Measurements from ENCODE around the gene CMTM4.
"Not testable (repeated sequence)": the region's sequence is repeated elsewhere in the genome, so short reads cannot be mapped to it uniquely, and the experiment has no call there.

CMTM4 gene

GRCh38 chr16:66690106-66690847 is 6.3 kb downstream of the CMTM4 start:
- Histone ChIP-seq H3K27me3 (replicated peaks; ENCODE audit: control insufficient read depth, insufficient read depth, low read length) (no peaks in the 10 kb centered on the region; the same call in 1 of the 2 replicates), H3K4me3 (replicated peaks; ENCODE audit: low read depth, low read length) (no peak overlapping the region), H3K36me3 (ENCODE audit: control insufficient read depth, insufficient read depth, low read length) (no peaks in the 10 kb centered on the region)
- no peak for DNase-seq (ENCODE audit: extremely low read depth, insufficient read length)
- no peak for TF ChIP-seq CTCF (IDR thresholded peaks at IDR 0.05; ENCODE audit: insufficient read depth, low read length, poor library complexity, severe bottlenecking)

- DNase-seq (ENCODE audit: extremely low read depth, insufficient read length), result no peak
- TF ChIP-seq CTCF (IDR thresholded peaks at IDR 0.05; ENCODE audit: insufficient read depth, low read length, poor library complexity, severe bottlenecking), result no peak
- Histone ChIP-seq H3K4me3 (replicated peaks; ENCODE audit: low read depth, low read length) (no peak overlapping the region), H3K27me3 (replicated peaks; ENCODE audit: control insufficient read depth, insufficient read depth, low read length) (no peaks in the 10 kb centered on the region; the same call in 1 of the 2 replicates), H3K36me3 (ENCODE audit: control insufficient read depth, insufficient read depth, low read length) (no peaks in the 10 kb centered on the region)
These were observed 7.3 kb downstream of the CMTM4 start for GRCh38 chr16:66689282-66689681.

GRCh38 chr16:66687906-66688625 is 8.5 kb downstream of the CMTM4 start:
- Histone ChIP-seq H3K4me3 (replicated peaks; ENCODE audit: low read depth, low read length) (no peak overlapping the region), H3K36me3 (ENCODE audit: control insufficient read depth, insufficient read depth, low read length) (no peaks in the 10 kb centered on the region), H3K27me3 (replicated peaks; ENCODE audit: control insufficient read depth, insufficient read depth, low read length) (no peaks in the 10 kb centered on the region; the same call in 1 of the 2 replicates)
- TF ChIP-seq CTCF (IDR thresholded peaks at IDR 0.05; ENCODE audit: insufficient read depth, low read length, poor library complexity, severe bottlenecking), result no peak
- no peak for DNase-seq (ENCODE audit: extremely low read depth, insufficient read length)

GRCh38 chr16:66685501-66686115 is 10.9 kb downstream of the CMTM4 start:
- not testable (repeated sequence) for H3K4me3 ChIP-seq (replicated peaks; ENCODE audit: low read depth, low read length); H3K36me3 ChIP-seq (ENCODE audit: control insufficient read depth, insufficient read depth, low read length); DNase-seq (ENCODE audit: extremely low read depth, insufficient read length); H3K27me3 ChIP-seq (replicated peaks; ENCODE audit: control insufficient read depth, insufficient read depth, low read length)

GRCh38 chr16:66682271-66682670 is 14.3 kb downstream of the CMTM4 start:
- no peak for TF ChIP-seq CTCF (IDR thresholded peaks at IDR 0.05; ENCODE audit: insufficient read depth, low read length, poor library complexity, severe bottlenecking)
- DNase-seq (ENCODE audit: extremely low read depth, insufficient read length), result no peak
- Histone ChIP-seq H3K27me3 (replicated peaks; ENCODE audit: control insufficient read depth, insufficient read depth, low read length) (no peaks in the 10 kb centered on the region; the same call in 1 of the 2 replicates), H3K4me3 (replicated peaks; ENCODE audit: low read depth, low read length) (no peak overlapping the region), H3K36me3 (ENCODE audit: control insufficient read depth, insufficient read depth, low read length) (no peaks in the 10 kb centered on the region)

- H3K4me3 ChIP-seq (replicated peaks; ENCODE audit: low read depth, low read length), result no peak overlapping the region
- DNase-seq (ENCODE audit: extremely low read depth, insufficient read length), result no peak
- no peaks in the 10 kb centered on the region; the same call in 1 of the 2 replicates for H3K27me3 ChIP-seq (replicated peaks; ENCODE audit: control insufficient read depth, insufficient read depth, low read length)
- no peaks in the 10 kb centered on the region for H3K36me3 ChIP-seq (ENCODE audit: control insufficient read depth, insufficient read depth, low read length)
- no peak for TF ChIP-seq CTCF (IDR thresholded peaks at IDR 0.05; ENCODE audit: insufficient read depth, low read length, poor library complexity, severe bottlenecking)
These were observed 14.9 kb downstream of the CMTM4 start for GRCh38 chr16:66681676-66682075.

All from GM06990 (cell line).